HFF-Myc (cell line): ENCODE measurements around the gene LAMA4.
A peak's percentile ranks its signal among the peaks of the same experiment; 100 is the strongest.

Experiments
- DNase-seq: peaks from one replicate; pipeline ENCODE4 v3.0.0-alpha.2; 2011; ENCODE audit warnings: low read depth; ENCODE audit errors: extremely low read depth
- H3K4me3 ChIP-seq: replicated peaks from 2 replicates; pipeline ENCODE4 v1.5.1; 2011; ENCODE audit warnings: low read depth, mild to moderate bottlenecking, control low read depth, low read length
- CTCF ChIP-seq: IDR thresholded peaks from 2 replicates; pipeline ENCODE4 v1.5.1; 2012; ENCODE audit warnings: mild to moderate bottlenecking, low read depth, low read length, control low read depth; ENCODE audit errors: missing control alignments

LAMA4 gene

GRCh38 chr6:112180095-112180820 lies 74.1 kb downstream of the LAMA4 start:
- no peak for DNase-seq
- no peak overlapping the region for H3K4me3 ChIP-seq
- peak; percentile 57 for TF ChIP-seq CTCF

GRCh38 chr6:112179631-112180030 lies 74.7 kb downstream of the LAMA4 start:
- no peak overlapping the region for H3K4me3 ChIP-seq
- no peak for TF ChIP-seq CTCF
- no peak for DNase-seq

- no peak for DNase-seq
- TF ChIP-seq CTCF: no peak
Observed at GRCh38 chr6:112178846-112179245, 75.5 kb downstream of the LAMA4 start.

GRCh38 chr6:112177092-112177491 lies 77.3 kb downstream of the LAMA4 start:
- DNase-seq: no peak
- H3K4me3 ChIP-seq: no peak overlapping the region
- TF ChIP-seq CTCF: no peak

More at GRCh38 chr6:112178846-112179245, 75.5 kb downstream of the LAMA4 start:
- no peak overlapping the region for H3K4me3 ChIP-seq

GRCh38 chr6:112176175-112176574 lies 78.2 kb downstream of the LAMA4 start:
- no peak for TF ChIP-seq CTCF
- H3K4me3 ChIP-seq: no peak overlapping the region
- no peak for DNase-seq

- no peak overlapping the region for H3K4me3 ChIP-seq
- no peak for TF ChIP-seq CTCF
- no peak for DNase-seq
Observed at GRCh38 chr6:112173221-112173804, 81.1 kb downstream of the LAMA4 start.
